Measurements from ENCODE around the gene PLXDC1. TPM values are rescaled to one million over a fixed set of nuclear protein-coding genes. Genes with fewer than 3 reads are reported as not detected.

Gene PLXDC1
- total and polyA plus RNA-seq, 3 experiments from 2014 or later, result 2.5 to 10.3 (median 2.9) TPM

DNA sequence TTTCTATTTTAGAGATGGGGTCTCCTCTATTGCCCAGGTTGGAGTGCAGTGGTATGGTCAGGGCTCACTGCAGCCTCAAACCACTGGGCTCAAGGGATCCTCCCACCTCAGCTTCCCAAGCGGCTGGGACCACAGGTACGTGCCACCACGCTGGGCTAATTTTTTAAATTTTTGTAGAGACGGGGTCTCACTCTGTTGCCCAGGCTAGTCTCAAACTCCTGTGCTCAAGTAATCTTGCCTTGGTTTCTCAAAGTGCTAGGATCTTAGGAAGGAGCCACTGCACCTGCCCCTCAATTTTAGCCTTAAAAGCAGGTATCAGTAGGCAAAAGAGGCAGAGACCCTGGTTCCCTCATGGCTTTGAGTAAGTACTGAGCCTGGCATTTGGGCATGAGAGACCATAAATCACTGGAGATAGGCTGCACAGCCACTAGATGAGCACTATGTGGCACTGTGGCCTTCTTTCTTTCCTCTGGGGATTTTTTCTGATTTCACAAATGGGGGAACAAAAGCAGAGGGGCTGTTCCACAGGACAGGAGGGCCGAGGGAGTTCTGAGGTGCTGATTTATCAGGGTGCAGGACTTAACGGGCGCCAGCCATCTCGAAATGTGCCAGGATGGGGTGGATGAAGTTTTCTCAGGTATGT lies 82.2 kb downstream of the PLXDC1 start:
- H3K4me3 Mint-ChIP-seq, result no peak overlapping the region
- CTCF ChIA-PET, result interaction anchor here (0.8 to 1.5 kb wide), 8 partner anchors 16 to 110 kb away, joined by 3 to 21 read pairs (median 3); partner anchors contain the start of gene PLXDC1
- DNase-seq, result peak in 3 of 5 donors; percentile 44 to 56 (median 52)
- peaks cover 0 to 15% (median 3%) of the 10 kb centered on the region in 3 donors for H3K36me3 Mint-ChIP-seq
- no peaks in the 10 kb centered on the region for H3K27me3 ChIP-seq (ENCODE audit: insufficient read depth, low read length, poor library complexity, severe bottlenecking)
- POLR2A ChIA-PET, result no interaction called here
- H3K9me3 ChIP-seq (ENCODE audit: low read length), result no peaks in the 10 kb centered on the region
- H3K4me1 ChIP-seq (ENCODE audit: insufficient read depth, low read length), result no peaks in the 10 kb centered on the region
- no peaks in the 10 kb centered on the region for H3K27me3 Mint-ChIP-seq
- peak overlapping the region in 2 of 8 donors; percentile 32 to 38 for H3K27ac Mint-ChIP-seq
- no peaks in the 10 kb centered on the region for H3K9me3 Mint-ChIP-seq
- peaks cover 3 to 5% (median 5%) of the 10 kb centered on the region in 3 donors for H3K4me1 Mint-ChIP-seq
- no peak overlapping the region for H3K27ac ChIP-seq (ENCODE audit: low read depth, low read length)
- no peak overlapping the region for H3K4me3 ChIP-seq (ENCODE audit: low read length)
- no peaks in the 10 kb centered on the region for H3K36me3 ChIP-seq (ENCODE audit: insufficient read depth, low read length)

DNA sequence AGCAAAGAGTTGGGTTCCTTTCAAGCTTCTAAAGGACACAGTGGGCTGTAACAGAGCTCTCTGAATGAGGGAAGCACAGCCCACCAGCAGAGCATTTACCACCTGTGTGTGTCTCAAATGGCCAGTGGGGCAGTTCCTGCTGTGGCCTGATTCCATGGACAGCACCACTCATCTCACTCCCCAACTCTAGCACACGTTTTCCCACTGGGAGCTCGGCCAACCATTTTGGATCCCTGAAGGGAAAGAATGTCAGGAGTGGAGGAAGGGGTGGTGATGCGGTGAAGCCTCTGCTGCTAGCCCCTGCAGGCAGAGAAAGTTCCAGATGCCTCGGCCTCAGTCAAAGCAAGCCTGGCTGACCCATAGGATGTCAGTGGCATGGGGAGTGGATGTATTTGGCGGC lies 86.6 kb downstream of the PLXDC1 start:
- ChIA-PET CTCF (interaction anchor here (0.8 to 9.0 kb wide), 5 partner anchors 9 to 108 kb away, joined by 3 to 55 read pairs (median 5); partner anchors contain the start of gene PLXDC1), POLR2A (no interaction called here)
- Histone ChIP-seq H3K27ac (ENCODE audit: low read depth, low read length) (no peak overlapping the region), H3K9me3 (ENCODE audit: low read length) (no peaks in the 10 kb centered on the region), H3K36me3 (ENCODE audit: insufficient read depth, low read length) (no peaks in the 10 kb centered on the region), H3K4me3 (ENCODE audit: low read length) (no peak overlapping the region), H3K4me1 (ENCODE audit: insufficient read depth, low read length) (no peaks in the 10 kb centered on the region), H3K27me3 (ENCODE audit: insufficient read depth, low read length, poor library complexity, severe bottlenecking) (no peaks in the 10 kb centered on the region)
- no peak for DNase-seq
- Mint-ChIP-seq H3K4me1 (peaks cover 8 to 22% (median 18%) of the 10 kb centered on the region in 3 donors), H3K27me3 (no peaks in the 10 kb centered on the region), H3K36me3 (peaks cover 0 to 3% (median 2%) of the 10 kb centered on the region in 3 donors), H3K4me3 (no peak overlapping the region), H3K27ac (peak overlapping the region in 1 of 8 donors; percentile 61), H3K9me3 (no peaks in the 10 kb centered on the region)

- ChIA-PET CTCF (interaction anchor here (0.5 to 9.0 kb wide), 7 partner anchors 9 to 109 kb away, joined by 3 to 55 read pairs (median 5); partner anchors contain the start of gene PLXDC1), POLR2A (interaction anchor here (0.6 kb wide), 1 partner anchor 89 kb away, joined by 6 read pairs; no protein-coding TSS in a partner anchor)
- Mint-ChIP-seq H3K27ac (no peak overlapping the region), H3K4me3 (no peak overlapping the region), H3K36me3 (peaks cover 0 to under 1% (median under 1%) of the 10 kb centered on the region in 3 donors), H3K4me1 (peaks cover 6 to 20% (median 15%) of the 10 kb centered on the region in 3 donors), H3K9me3 (no peaks in the 10 kb centered on the region), H3K27me3 (no peaks in the 10 kb centered on the region)
- DNase-seq, result no peak
- no peaks in the 10 kb centered on the region for H3K36me3 ChIP-seq (ENCODE audit: insufficient read depth, low read length)
- H3K4me1 ChIP-seq (ENCODE audit: insufficient read depth, low read length), result no peaks in the 10 kb centered on the region
- H3K4me3 ChIP-seq (ENCODE audit: low read length), result no peak overlapping the region
- no peaks in the 10 kb centered on the region for H3K9me3 ChIP-seq (ENCODE audit: low read length)
- no peaks in the 10 kb centered on the region for H3K27me3 ChIP-seq (ENCODE audit: insufficient read depth, low read length, poor library complexity, severe bottlenecking)
- no peak overlapping the region for H3K27ac ChIP-seq (ENCODE audit: low read depth, low read length)
These were observed 87.1 kb downstream of the PLXDC1 start for GRCh38 chr17:39064374-39064773.

- Histone ChIP-seq H3K4me3 (ENCODE audit: low read length) (no peak overlapping the region), H3K36me3 (ENCODE audit: insufficient read depth, low read length) (no peaks in the 10 kb centered on the region), H3K27ac (ENCODE audit: low read depth, low read length) (no peak overlapping the region), H3K4me1 (ENCODE audit: insufficient read depth, low read length) (no peaks in the 10 kb centered on the region), H3K27me3 (ENCODE audit: insufficient read depth, low read length, poor library complexity, severe bottlenecking) (no peaks in the 10 kb centered on the region), H3K9me3 (ENCODE audit: low read length) (no peaks in the 10 kb centered on the region)
- POLR2A ChIA-PET, result no interaction called here
- peak overlapping the region in 1 of 7 donors; percentile 50 for H3K4me3 Mint-ChIP-seq
- CTCF ChIA-PET, result interaction anchor here (0.5 to 9.0 kb wide), 6 partner anchors 8 to 101 kb away, joined by 3 to 55 read pairs (median 5); partner anchors contain the start of gene PLXDC1
- peak overlapping the region in 2 of 8 donors; percentile 21 to 53 for H3K27ac Mint-ChIP-seq
- no peak for DNase-seq
- no peaks in the 10 kb centered on the region for H3K27me3 Mint-ChIP-seq
- peaks cover 5 to 17% (median 13%) of the 10 kb centered on the region in 3 donors for H3K4me1 Mint-ChIP-seq
- no peaks in the 10 kb centered on the region for H3K9me3 Mint-ChIP-seq
- H3K36me3 Mint-ChIP-seq, result no peaks in the 10 kb centered on the region
These were observed 87.8 kb downstream of the PLXDC1 start for GRCh38 chr17:39063681-39064069.

GRCh38 chr17:39062846-39063680 lies 88.4 kb downstream of the PLXDC1 start:
- ChIA-PET POLR2A (no interaction called here), CTCF (interaction anchor here (1.0 to 9.0 kb wide), 5 partner anchors 7 to 90 kb away, joined by 4 to 55 read pairs (median 5); partner anchors contain the start of gene PLXDC1)
- Histone ChIP-seq H3K27ac (ENCODE audit: low read depth, low read length) (no peak overlapping the region), H3K36me3 (ENCODE audit: insufficient read depth, low read length) (no peaks in the 10 kb centered on the region), H3K4me3 (ENCODE audit: low read length) (no peak overlapping the region), H3K27me3 (ENCODE audit: insufficient read depth, low read length, poor library complexity, severe bottlenecking) (no peaks in the 10 kb centered on the region), H3K9me3 (ENCODE audit: low read length) (no peaks in the 10 kb centered on the region), H3K4me1 (ENCODE audit: insufficient read depth, low read length) (no peaks in the 10 kb centered on the region)
- no peaks in the 10 kb centered on the region for H3K27me3 Mint-ChIP-seq
- H3K27ac Mint-ChIP-seq, result peak overlapping the region in 5 of 8 donors; percentile 6 to 79 (median 53)
- peak overlapping the region in 2 of 7 donors; percentile 36 to 50 for H3K4me3 Mint-ChIP-seq
- H3K4me1 Mint-ChIP-seq, result peaks cover 5 to 17% (median 13%) of the 10 kb centered on the region in 3 donors
- no peaks in the 10 kb centered on the region for H3K9me3 Mint-ChIP-seq
- DNase-seq, result no peak
- no peaks in the 10 kb centered on the region for H3K36me3 Mint-ChIP-seq

GRCh38 chr17:39058524-39058923 lies 92.9 kb downstream of the PLXDC1 start:
- Mint-ChIP-seq H3K27me3 (no peaks in the 10 kb centered on the region), H3K9me3 (no peaks in the 10 kb centered on the region), H3K4me1 (peaks cover 9 to 23% (median 18%) of the 10 kb centered on the region in 3 donors), H3K27ac (no peak overlapping the region), H3K4me3 (peak overlapping the region in 2 of 7 donors; percentile 38 to 82), H3K36me3 (no peaks in the 10 kb centered on the region)
- H3K27me3 ChIP-seq (ENCODE audit: insufficient read depth, low read length, poor library complexity, severe bottlenecking), result no peaks in the 10 kb centered on the region
- H3K27ac ChIP-seq (ENCODE audit: low read depth, low read length), result no peak overlapping the region
- POLR2A ChIA-PET, result no interaction called here
- no peak overlapping the region for H3K4me3 ChIP-seq (ENCODE audit: low read length)
- no peaks in the 10 kb centered on the region for H3K36me3 ChIP-seq (ENCODE audit: insufficient read depth, low read length)
- CTCF ChIA-PET, result interaction anchor here (1.1 to 4.4 kb wide), 3 partner anchors 34 to 116 kb away, joined by 3 to 24 read pairs (median 11); partner anchors contain the start of gene PLXDC1
- H3K9me3 ChIP-seq (ENCODE audit: low read length), result no peaks in the 10 kb centered on the region
- DNase-seq, result no peak
- peaks cover 7% of the 10 kb centered on the region for H3K4me1 ChIP-seq (ENCODE audit: insufficient read depth, low read length)

- peaks cover 4 to 16% (median 11%) of the 10 kb centered on the region in 3 donors for H3K4me1 Mint-ChIP-seq
- H3K27me3 Mint-ChIP-seq, result peaks cover under 1% of the 10 kb centered on the region in 2 donors
- H3K9me3 Mint-ChIP-seq, result no peaks in the 10 kb centered on the region
- Histone ChIP-seq H3K27ac (ENCODE audit: low read depth, low read length) (no peak overlapping the region), H3K36me3 (ENCODE audit: insufficient read depth, low read length) (no peaks in the 10 kb centered on the region), H3K27me3 (ENCODE audit: insufficient read depth, low read length, poor library complexity, severe bottlenecking) (no peaks in the 10 kb centered on the region), H3K9me3 (ENCODE audit: low read length) (no peaks in the 10 kb centered on the region), H3K4me1 (ENCODE audit: insufficient read depth, low read length) (peaks cover 7% of the 10 kb centered on the region), H3K4me3 (ENCODE audit: low read length) (peak overlapping the region; percentile 72)
- no peaks in the 10 kb centered on the region for H3K36me3 Mint-ChIP-seq
- peak overlapping the region in 3 of 8 donors; percentile 3 to 91 (median 43) for H3K27ac Mint-ChIP-seq
- CTCF ChIA-PET, result interaction anchor here (0.6 to 4.4 kb wide), 5 partner anchors 35 to 117 kb away, joined by 3 to 24 read pairs (median 4); partner anchors contain the start of gene PLXDC1
- POLR2A ChIA-PET, result interaction anchor here (0.7 kb wide), 1 partner anchor 94 kb away, joined by 13 read pairs; the partner anchor contains the start of gene PLXDC1
- DNase-seq, result no peak
- peak overlapping the region in 6 of 7 donors; percentile 48 to 90 (median 78) for H3K4me3 Mint-ChIP-seq
These were observed 93.7 kb downstream of the PLXDC1 start for GRCh38 chr17:39057701-39058206.

Measured in CD8-positive, alpha-beta memory T cell (primary cell).